Central memory CD4-positive, alpha-beta T cell (primary cell): ENCODE data around the gene ICAM1.

Experiments
- DNase-seq: peaks from one replicate; pipeline ENCODE4 v3.0.0; 2022

The ICAM1 gene

GRCh38 chr19:10294368-10294697 lies 23.4 kb downstream of the ICAM1 start:
- no peak for DNase-seq

- DNase-seq, result peak; percentile 66
Observed at GRCh38 chr19:10295305-10295846, 24.5 kb downstream of the ICAM1 start.

- DNase-seq, result no peak
Observed at GRCh38 chr19:10295847-10296591, 25.1 kb downstream of the ICAM1 start.

GRCh38 chr19:10299545-10300458 lies 28.9 kb downstream of the ICAM1 start:
- DNase-seq, result no peak

- no peak for DNase-seq
Observed at GRCh38 chr19:10305139-10305806, 34.4 kb downstream of the ICAM1 start.

- no peak for DNase-seq
Observed at GRCh38 chr19:10306327-10306726, 35.4 kb downstream of the ICAM1 start.

- no peak for DNase-seq
Observed at GRCh38 chr19:10309423-10309822, 38.5 kb downstream of the ICAM1 start, which contains the start of gene ZGLP1. TSS of gene ZGLP1 (minus strand) at chr19:10309815.

GRCh38 chr19:10315335-10316214 lies 44.7 kb downstream of the ICAM1 start, which contains the start of gene FDX2:
TSS of gene FDX2 (minus strand) at chr19:10316015. CDS start at chr19:10315996, 19 bp downstream.
- DNase-seq, result peak; percentile 83

- no peak for DNase-seq
Observed at GRCh38 chr19:10316229-10317044, 45.5 kb downstream of the ICAM1 start.

- no peak for DNase-seq
Observed at GRCh38 chr19:10317045-10317856, 46.3 kb downstream of the ICAM1 start.

- DNase-seq, result no peak
Observed at GRCh38 chr19:10317857-10318462, 47.0 kb downstream of the ICAM1 start.

- DNase-seq, result no peak
Observed at GRCh38 chr19:10318807-10319682, 48.1 kb downstream of the ICAM1 start.

- no peak for DNase-seq
Observed at GRCh38 chr19:10320602-10321416, 49.9 kb downstream of the ICAM1 start.

GRCh38 chr19:10321417-10321797 lies 50.5 kb downstream of the ICAM1 start:
- no peak for DNase-seq

- no peak for DNase-seq
Observed at GRCh38 chr19:10321874-10322835, 51.2 kb downstream of the ICAM1 start.

- no peak for DNase-seq
Observed at GRCh38 chr19:10325732-10326131, 54.8 kb downstream of the ICAM1 start.

GRCh38 chr19:10327793-10328192 lies 56.9 kb downstream of the ICAM1 start:
- DNase-seq, result no peak
